Gastroesophageal sphincter (tissue), 3 donors: Measurements from ENCODE around the gene SLC30A4.

Experiments used
- POLR2AphosphoS5 ChIP-seq: sonication (generic); formaldehyde crosslinking; IDR thresholded peaks from one replicate; pipeline ENCODE4 v1.6.1; 2017; ENCODE audit warnings: antibody characterized with exemption
- TF ChIP-seq, protein P1 (sequence below), 4 experiments: fragments of 200-600 bp in 2 of 4; fragments of 450-650 bp in 2 of 4; sonication (generic) in 1 of 4; IDR thresholded peaks; one replicate each; pipeline ENCODE4 v1.5.1; 2017 to 2019; ENCODE audit warnings: antibody characterized with exemption in 4 of 4, mild to moderate bottlenecking in 2 of 4, moderate library complexity in 2 of 4

DNA sequence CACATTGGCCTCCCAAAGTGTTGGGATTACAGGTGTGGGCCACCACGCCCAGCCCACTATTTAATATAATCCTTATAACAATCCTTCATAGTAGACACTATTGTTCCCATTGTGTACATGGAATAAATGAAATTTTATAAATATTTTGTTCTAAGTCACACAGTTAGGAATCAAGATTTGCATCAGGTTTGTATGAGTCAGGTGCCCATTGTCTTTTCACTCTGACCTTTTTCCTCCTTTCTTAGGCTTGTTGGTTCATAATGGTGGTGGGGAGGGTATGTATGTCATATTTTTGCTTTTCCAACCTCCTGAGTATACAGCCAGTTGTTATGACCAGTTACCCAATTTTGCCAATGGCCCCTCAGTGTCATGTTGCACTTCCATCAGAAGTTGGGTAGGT, 18.0 kb upstream of the SLC30A4 start:
- TF ChIP-seq, protein P1, sequence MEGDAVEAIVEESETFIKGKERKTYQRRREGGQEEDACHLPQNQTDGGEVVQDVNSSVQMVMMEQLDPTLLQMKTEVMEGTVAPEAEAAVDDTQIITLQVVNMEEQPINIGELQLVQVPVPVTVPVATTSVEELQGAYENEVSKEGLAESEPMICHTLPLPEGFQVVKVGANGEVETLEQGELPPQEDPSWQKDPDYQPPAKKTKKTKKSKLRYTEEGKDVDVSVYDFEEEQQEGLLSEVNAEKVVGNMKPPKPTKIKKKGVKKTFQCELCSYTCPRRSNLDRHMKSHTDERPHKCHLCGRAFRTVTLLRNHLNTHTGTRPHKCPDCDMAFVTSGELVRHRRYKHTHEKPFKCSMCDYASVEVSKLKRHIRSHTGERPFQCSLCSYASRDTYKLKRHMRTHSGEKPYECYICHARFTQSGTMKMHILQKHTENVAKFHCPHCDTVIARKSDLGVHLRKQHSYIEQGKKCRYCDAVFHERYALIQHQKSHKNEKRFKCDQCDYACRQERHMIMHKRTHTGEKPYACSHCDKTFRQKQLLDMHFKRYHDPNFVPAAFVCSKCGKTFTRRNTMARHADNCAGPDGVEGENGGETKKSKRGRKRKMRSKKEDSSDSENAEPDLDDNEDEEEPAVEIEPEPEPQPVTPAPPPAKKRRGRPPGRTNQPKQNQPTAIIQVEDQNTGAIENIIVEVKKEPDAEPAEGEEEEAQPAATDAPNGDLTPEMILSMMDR (IDR thresholded peaks at IDR 0.05), result no peak
- no peak for TF ChIP-seq POLR2AphosphoS5
